Activated naive CD8-positive, alpha-beta T cell treated with anti-CD3 and anti-CD28 coated beads, Interleukin-2, amount 50 U/mL, for 24 hours (primary cell): ENCODE data around the gene CDH9.

Experiments used
- ATAC-seq: fragments of 150-1000 bp; cut with Tn5 transposase; one replicate; pipeline ENCODE4 v1.10.0; 2021
- DNase-seq: peaks from one replicate; pipeline ENCODE4 v3.0.0; 2021
- H3K27ac Mint-ChIP-seq: one replicate; pipeline ENCODE4 v1.8.0; 2021; ENCODE audit warnings: mild to moderate bottlenecking, mixed read lengths
- H3K27me3 Mint-ChIP-seq: one replicate; pipeline ENCODE4 v1.8.0; 2021; ENCODE audit warnings: mixed read lengths
- H3K36me3 Mint-ChIP-seq: one replicate; pipeline ENCODE4 v1.8.0; 2021; ENCODE audit warnings: low read depth, mixed read lengths
- H3K4me1 Mint-ChIP-seq: one replicate; pipeline ENCODE4 v1.8.0; 2021; ENCODE audit warnings: mixed read lengths
- H3K4me3 Mint-ChIP-seq: one replicate; pipeline ENCODE4 v1.8.0; 2021; ENCODE audit warnings: mild to moderate bottlenecking, moderate library complexity, mixed read lengths
- H3K9me3 Mint-ChIP-seq: one replicate; pipeline ENCODE4 v1.8.0; 2021; ENCODE audit warnings: mixed read lengths

CDH9 gene, protein sequence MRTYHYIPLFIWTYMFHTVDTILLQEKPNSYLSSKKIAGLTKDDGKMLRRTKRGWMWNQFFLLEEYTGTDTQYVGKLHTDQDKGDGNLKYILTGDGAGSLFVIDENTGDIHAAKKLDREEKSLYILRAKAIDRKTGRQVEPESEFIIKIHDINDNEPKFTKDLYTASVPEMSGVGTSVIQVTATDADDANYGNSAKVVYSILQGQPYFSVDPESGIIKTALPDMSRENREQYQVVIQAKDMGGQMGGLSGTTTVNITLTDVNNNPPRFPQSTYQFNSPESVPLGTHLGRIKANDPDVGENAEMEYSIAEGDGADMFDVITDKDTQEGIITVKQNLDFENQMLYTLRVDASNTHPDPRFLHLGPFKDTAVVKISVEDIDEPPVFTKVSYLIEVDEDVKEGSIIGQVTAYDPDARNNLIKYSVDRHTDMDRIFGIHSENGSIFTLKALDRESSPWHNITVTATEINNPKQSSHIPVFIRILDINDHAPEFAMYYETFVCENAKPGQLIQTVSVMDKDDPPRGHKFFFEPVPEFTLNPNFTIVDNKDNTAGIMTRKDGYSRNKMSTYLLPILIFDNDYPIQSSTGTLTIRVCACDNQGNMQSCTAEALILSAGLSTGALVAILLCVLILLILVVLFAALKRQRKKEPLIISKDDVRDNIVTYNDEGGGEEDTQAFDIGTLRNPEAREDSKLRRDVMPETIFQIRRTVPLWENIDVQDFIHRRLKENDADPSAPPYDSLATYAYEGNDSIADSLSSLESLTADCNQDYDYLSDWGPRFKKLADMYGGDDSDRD

DNA sequence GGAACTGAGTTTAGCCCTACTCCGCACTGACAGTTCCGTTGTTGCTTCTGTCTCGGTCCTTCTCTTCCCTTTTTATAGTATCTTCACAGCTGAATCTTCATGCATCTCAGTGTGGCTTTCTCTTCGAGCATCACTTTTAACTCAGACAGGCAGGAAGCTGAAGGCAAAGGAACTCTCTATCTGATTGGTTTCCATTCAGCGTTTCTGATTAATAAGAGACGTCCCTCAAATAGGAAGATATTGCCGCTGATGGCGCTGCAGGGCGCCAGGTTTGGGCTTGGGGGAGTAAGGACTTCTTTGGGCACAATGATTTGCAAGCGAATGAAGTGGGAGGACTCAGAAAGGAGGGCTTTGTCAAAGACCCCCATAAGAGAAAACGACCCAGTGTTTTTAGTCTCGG, at the start of gene CDH9:
Gene CDH9 (minus strand): TSS at position 111 of the 400 bp plus-strand sequence. CDS start 50,253 bp downstream, outside the sequence.
- Mint-ChIP-seq H3K4me1 (no peaks in the 10 kb centered on the region), H3K36me3 (no peaks in the 10 kb centered on the region), H3K9me3 (peaks cover 4% of the 10 kb centered on the region), H3K27me3 (no peaks in the 10 kb centered on the region), H3K27ac (no peak within 1 kb of the TSS), H3K4me3 (no peak within 1 kb of the TSS)
- DNase-seq, result no peak
- ATAC-seq, result no peak

DNA sequence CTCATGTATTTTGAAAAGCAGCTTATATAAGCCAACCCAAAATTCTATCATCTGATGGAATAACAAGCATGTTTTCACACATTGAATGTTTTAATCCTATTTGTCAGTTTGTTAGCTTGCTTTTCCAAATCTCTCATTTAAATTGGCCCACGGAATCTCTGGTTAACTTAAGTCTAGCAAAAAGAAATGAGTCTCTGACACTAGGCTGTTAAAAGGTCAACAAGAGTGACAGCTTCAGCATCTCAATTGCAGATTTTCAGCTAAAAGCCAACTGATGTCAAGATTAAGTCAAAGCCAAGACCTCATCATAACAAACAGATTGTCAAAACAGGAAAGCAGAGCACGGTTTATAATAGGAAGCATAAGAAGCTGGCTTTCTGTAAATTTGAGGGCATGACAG, 49.4 kb upstream of the CDH9 start:
- Mint-ChIP-seq H3K27ac (no peak overlapping the region), H3K4me1 (no peaks in the 10 kb centered on the region), H3K4me3 (no peak overlapping the region), H3K9me3 (peaks cover 4% of the 10 kb centered on the region), H3K36me3 (no peaks in the 10 kb centered on the region), H3K27me3 (no peaks in the 10 kb centered on the region)
- ATAC-seq (no peak), DNase-seq (no peak)

DNA sequence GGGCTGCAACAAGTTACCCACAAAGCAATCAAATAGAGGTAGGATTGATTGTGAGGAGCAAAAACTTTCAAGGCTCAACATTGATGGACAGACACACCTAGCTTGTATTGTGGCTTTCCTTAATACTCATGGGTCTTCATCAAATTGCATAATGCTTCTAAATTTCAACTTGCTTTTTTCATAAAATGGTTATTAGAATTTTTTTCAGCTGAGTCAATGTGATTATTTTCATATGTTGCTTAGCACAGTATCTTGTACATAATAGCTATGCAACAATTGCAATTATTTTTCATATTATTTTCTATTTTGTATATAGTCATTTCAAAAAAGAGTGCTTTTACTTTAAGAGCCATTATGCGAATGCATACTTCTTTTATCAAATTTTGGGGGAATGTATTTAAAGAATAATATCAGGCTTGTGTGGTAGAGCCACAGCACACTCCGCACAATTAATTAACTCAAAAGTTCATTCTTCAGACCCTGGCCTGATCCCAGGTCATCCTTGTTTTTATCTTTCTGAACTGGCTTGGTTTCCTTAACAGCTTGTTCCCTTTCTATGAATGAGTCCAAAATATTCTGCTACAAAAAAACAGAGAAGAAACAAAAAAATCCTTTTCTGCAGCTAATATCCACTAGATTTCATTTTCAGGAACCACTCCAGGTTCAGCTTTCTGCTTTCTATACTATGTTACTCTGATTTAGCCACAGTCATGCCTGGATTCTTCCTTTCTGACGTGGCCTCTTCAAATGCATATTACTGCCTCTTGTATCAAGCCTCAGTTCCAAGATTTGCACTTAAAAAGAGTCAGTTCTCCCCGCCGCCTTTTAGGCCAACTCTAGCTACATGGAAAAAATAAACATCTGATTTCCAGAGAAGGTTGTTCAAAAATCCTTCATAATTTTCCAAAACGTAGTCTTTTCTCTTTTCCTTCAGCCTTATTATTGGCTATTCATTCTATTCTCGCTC, 45.3 kb upstream of the CDH9 start:
- no peak overlapping the region for H3K27ac Mint-ChIP-seq
- no peak for ATAC-seq
- no peak for DNase-seq
- H3K4me3 Mint-ChIP-seq, result no peak overlapping the region
- H3K4me1 Mint-ChIP-seq, result no peaks in the 10 kb centered on the region
- peaks cover 8% of the 10 kb centered on the region for H3K9me3 Mint-ChIP-seq
- no peaks in the 10 kb centered on the region for H3K27me3 Mint-ChIP-seq
- H3K36me3 Mint-ChIP-seq, result no peaks in the 10 kb centered on the region

- Mint-ChIP-seq H3K27me3 (no peaks in the 10 kb centered on the region), H3K4me1 (no peaks in the 10 kb centered on the region), H3K36me3 (no peaks in the 10 kb centered on the region), H3K27ac (no peak overlapping the region), H3K4me3 (no peak overlapping the region), H3K9me3 (peaks cover 17% of the 10 kb centered on the region)
- ATAC-seq, result no peak
- no peak for DNase-seq
These were observed 41.8 kb upstream of the CDH9 start for GRCh38 chr5:27080147-27080546.

- H3K27ac Mint-ChIP-seq, result no peak overlapping the region
- no peak for DNase-seq
- no peak for ATAC-seq
- no peaks in the 10 kb centered on the region for H3K36me3 Mint-ChIP-seq
- peaks cover 7% of the 10 kb centered on the region for H3K9me3 Mint-ChIP-seq
- no peaks in the 10 kb centered on the region for H3K27me3 Mint-ChIP-seq
- no peaks in the 10 kb centered on the region for H3K4me1 Mint-ChIP-seq
- no peak overlapping the region for H3K4me3 Mint-ChIP-seq
These were observed 24.1 kb upstream of the CDH9 start for GRCh38 chr5:27062451-27062850.

DNA sequence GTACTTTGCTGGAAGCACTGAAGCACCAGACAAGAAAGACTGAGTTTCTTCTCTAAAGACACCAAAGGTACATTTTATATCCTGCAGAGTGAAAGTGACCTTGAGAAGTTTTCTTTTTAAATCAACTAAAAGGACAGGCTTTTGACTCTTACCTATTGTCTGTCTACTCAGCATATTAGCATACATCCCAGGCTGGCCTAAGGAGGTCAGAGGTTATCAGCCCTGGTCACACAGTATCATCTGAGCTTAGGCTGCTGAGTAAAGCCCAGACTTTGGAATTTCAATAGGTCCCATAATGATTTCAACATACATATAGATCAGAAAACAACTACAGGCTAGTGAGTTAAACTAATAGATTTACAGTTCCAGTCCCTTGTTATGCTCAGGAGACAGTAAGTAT, 10.1 kb upstream of the CDH9 start:
- no peak for DNase-seq
- H3K27ac Mint-ChIP-seq, result no peak overlapping the region
- no peaks in the 10 kb centered on the region for H3K36me3 Mint-ChIP-seq
- H3K4me3 Mint-ChIP-seq, result no peak overlapping the region
- no peaks in the 10 kb centered on the region for H3K27me3 Mint-ChIP-seq
- no peaks in the 10 kb centered on the region for H3K9me3 Mint-ChIP-seq
- ATAC-seq, result no peak
- no peaks in the 10 kb centered on the region for H3K4me1 Mint-ChIP-seq

DNA sequence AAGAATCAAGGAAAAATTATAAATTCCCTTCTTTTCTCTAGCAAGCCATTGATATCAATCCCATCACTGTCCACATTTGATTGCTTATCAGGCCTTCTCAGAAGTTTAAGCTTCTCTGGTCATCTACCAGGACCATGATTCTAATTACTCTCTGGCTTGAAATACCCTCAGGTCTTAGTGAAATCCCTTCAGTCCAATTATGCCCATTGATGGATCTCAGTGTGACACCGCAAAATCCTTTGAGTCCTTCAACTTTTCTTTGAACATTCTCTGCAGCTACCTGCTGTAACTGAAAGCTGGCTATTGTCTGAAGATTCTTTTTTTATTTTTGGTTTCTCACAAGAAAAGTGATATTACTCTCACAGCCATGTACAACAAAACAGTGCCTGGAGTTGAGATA, 3.0 kb upstream of the CDH9 start:
- DNase-seq (no peak), ATAC-seq (no peak)
- Mint-ChIP-seq H3K9me3 (peaks cover 4% of the 10 kb centered on the region), H3K4me3 (no peak overlapping the region), H3K27ac (no peak overlapping the region), H3K4me1 (no peaks in the 10 kb centered on the region), H3K36me3 (no peaks in the 10 kb centered on the region), H3K27me3 (no peaks in the 10 kb centered on the region)

- ATAC-seq, result no peak
- H3K4me1 Mint-ChIP-seq, result no peaks in the 10 kb centered on the region
- no peaks in the 10 kb centered on the region for H3K9me3 Mint-ChIP-seq
- no peak for DNase-seq
- no peak overlapping the region for H3K4me3 Mint-ChIP-seq
- no peaks in the 10 kb centered on the region for H3K36me3 Mint-ChIP-seq
- no peaks in the 10 kb centered on the region for H3K27me3 Mint-ChIP-seq
- no peak overlapping the region for H3K27ac Mint-ChIP-seq
These were observed 3.8 kb downstream of the CDH9 start for GRCh38 chr5:27034565-27034964.

DNA sequence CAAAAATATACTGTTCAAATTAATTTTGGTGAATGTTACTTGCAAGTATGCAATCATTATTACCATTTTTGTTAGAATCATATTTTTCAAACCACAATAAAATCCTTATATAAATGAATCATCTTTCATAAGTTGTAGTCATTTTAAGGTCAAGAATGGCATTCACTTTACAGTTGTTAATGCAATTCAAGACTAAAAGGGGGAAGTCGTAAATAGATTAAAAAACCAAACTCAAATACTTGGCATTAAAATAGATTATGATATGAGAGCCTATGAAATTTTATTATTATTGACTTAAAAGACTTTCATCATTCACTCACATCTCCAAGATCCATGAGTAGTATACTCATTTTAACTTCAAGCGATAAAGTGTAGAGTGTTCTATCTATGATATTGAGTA, 11.6 kb downstream of the CDH9 start:
- Mint-ChIP-seq H3K4me1 (no peaks in the 10 kb centered on the region), H3K27ac (no peak overlapping the region), H3K36me3 (no peaks in the 10 kb centered on the region), H3K4me3 (no peak overlapping the region), H3K9me3 (no peaks in the 10 kb centered on the region), H3K27me3 (no peaks in the 10 kb centered on the region)
- no peak for DNase-seq
- ATAC-seq, result no peak

- Mint-ChIP-seq H3K9me3 (peaks cover under 1% of the 10 kb centered on the region), H3K4me3 (no peak overlapping the region), H3K4me1 (no peaks in the 10 kb centered on the region), H3K36me3 (no peaks in the 10 kb centered on the region), H3K27ac (no peak overlapping the region), H3K27me3 (no peaks in the 10 kb centered on the region)
- DNase-seq, result no peak
- ATAC-seq, result no peak
These were observed 12.3 kb downstream of the CDH9 start for GRCh38 chr5:27026063-27026462.

- Mint-ChIP-seq H3K4me1 (no peaks in the 10 kb centered on the region), H3K4me3 (no peak overlapping the region), H3K27me3 (no peaks in the 10 kb centered on the region), H3K9me3 (peaks cover 7% of the 10 kb centered on the region), H3K27ac (no peak overlapping the region), H3K36me3 (no peaks in the 10 kb centered on the region)
- DNase-seq (no peak), ATAC-seq (no peak)
These were observed 16.9 kb downstream of the CDH9 start for GRCh38 chr5:27021471-27021870.

DNA sequence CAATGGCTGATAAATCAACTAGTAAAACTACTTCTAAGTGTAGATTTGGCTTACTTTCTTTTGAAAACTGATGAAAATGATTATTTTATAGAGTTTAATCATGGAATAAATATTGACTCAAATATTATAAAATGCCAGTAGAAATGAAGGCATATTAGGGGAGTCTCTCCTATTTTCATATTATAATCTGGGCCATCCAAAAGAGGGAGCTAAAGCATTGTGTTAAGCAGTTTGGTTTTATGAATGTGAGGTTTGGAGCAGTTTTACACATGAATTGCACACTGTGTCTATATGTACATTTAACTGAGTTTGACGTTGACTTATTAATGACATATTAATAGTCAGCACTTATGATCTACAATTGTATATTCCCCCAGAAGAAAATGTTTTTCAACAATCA, 17.4 kb downstream of the CDH9 start:
- no peaks in the 10 kb centered on the region for H3K36me3 Mint-ChIP-seq
- ATAC-seq, result no peak
- no peak overlapping the region for H3K4me3 Mint-ChIP-seq

DNA sequence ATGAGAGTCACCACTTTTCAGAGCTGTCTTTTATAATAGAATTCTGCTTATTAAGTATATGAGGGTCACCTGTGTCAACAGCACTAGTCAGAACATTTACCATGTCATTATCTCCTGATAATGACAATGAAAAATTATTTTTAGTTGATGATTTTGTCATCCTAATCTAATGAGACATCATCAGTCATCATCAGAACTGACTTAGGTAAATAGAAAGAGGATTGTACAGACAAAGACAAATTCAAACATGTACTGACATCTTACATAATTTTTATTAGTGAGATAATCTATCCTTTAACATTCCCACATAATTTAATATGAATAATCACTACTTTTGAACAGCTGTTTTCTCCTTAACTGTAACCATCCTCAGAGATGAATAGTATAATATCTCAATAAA, 22.6 kb downstream of the CDH9 start:
- H3K4me3 Mint-ChIP-seq, result no peak overlapping the region
- H3K36me3 Mint-ChIP-seq, result no peaks in the 10 kb centered on the region
- peaks cover 8% of the 10 kb centered on the region for H3K9me3 Mint-ChIP-seq
- DNase-seq (no peak), ATAC-seq (no peak)
- no peak overlapping the region for H3K27ac Mint-ChIP-seq
- H3K27me3 Mint-ChIP-seq, result no peaks in the 10 kb centered on the region
- no peaks in the 10 kb centered on the region for H3K4me1 Mint-ChIP-seq

More for the DNA sequence above, 17.4 kb downstream of the CDH9 start:
- Mint-ChIP-seq H3K9me3 (peaks cover 7% of the 10 kb centered on the region), H3K4me1 (no peaks in the 10 kb centered on the region), H3K27me3 (no peaks in the 10 kb centered on the region), H3K27ac (no peak overlapping the region)
- DNase-seq, result no peak

GRCh38 chr5:27011274-27011673, 27.1 kb downstream of the CDH9 start:
- H3K4me1 Mint-ChIP-seq, result no peaks in the 10 kb centered on the region
- H3K9me3 Mint-ChIP-seq, result peaks cover 4% of the 10 kb centered on the region
- no peak for DNase-seq
- H3K27ac Mint-ChIP-seq, result no peak overlapping the region
- no peaks in the 10 kb centered on the region for H3K27me3 Mint-ChIP-seq
- no peaks in the 10 kb centered on the region for H3K36me3 Mint-ChIP-seq
- ATAC-seq, result no peak
- no peak overlapping the region for H3K4me3 Mint-ChIP-seq
